Tibial nerve (tissue), 3 donors: ENCODE results near the gene C16orf96.

Experiments
- POLR2A ChIP-seq, 2 donors: fragments of 450-650 bp; IDR thresholded peaks; one replicate each; pipeline ENCODE4 v1.6.1; 2017; ENCODE audit warnings: antibody characterized with exemption in 2 of 2, mild to moderate bottlenecking in 2 of 2, moderate library complexity in 2 of 2
- TF ChIP-seq, protein P1 (sequence below), 5 experiments: fragments of 200-600 bp in 3 of 5; fragments of 450-650 bp in 2 of 5; sonication (generic) in 3 of 5; IDR thresholded peaks; one replicate each; pipeline ENCODE4 v1.5.1; 2016 to 2019; ENCODE audit warnings: antibody characterized with exemption in 5 of 5, mild to moderate bottlenecking in 3 of 5, moderate library complexity in 2 of 5

DNA sequence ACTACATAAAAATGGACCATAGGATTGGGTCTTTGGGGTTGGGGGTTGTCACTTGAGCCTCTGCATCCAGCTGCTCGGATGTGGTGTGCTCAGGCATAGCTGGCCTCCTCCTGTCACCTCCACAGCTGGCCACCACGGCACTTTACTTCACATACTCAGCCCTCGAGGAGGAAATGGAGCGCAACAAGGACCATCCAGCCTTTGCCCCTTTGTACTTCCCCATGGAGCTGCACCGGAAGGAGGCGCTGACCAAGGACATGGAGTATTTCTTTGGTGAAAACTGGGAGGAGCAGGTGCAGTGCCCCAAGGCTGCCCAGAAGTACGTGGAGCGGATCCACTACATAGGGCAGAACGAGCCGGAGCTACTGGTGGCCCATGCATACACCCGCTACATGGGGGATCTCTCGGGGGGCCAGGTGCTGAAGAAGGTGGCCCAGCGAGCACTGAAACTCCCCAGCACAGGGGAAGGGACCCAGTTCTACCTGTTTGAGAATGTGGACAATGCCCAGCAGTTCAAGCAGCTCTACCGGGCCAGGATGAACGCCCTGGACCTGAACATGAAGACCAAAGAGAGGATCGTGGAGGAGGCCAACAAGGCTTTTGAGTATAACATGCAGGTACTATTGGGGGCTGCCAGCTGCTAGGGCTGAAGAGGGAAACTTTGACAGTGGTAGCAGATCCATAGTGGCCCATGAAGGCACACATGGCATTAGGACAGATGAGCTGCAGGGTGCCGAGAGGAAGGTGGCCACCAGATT lies 48.4 kb upstream of the C16orf96 start:
- TF ChIP-seq, protein P1, sequence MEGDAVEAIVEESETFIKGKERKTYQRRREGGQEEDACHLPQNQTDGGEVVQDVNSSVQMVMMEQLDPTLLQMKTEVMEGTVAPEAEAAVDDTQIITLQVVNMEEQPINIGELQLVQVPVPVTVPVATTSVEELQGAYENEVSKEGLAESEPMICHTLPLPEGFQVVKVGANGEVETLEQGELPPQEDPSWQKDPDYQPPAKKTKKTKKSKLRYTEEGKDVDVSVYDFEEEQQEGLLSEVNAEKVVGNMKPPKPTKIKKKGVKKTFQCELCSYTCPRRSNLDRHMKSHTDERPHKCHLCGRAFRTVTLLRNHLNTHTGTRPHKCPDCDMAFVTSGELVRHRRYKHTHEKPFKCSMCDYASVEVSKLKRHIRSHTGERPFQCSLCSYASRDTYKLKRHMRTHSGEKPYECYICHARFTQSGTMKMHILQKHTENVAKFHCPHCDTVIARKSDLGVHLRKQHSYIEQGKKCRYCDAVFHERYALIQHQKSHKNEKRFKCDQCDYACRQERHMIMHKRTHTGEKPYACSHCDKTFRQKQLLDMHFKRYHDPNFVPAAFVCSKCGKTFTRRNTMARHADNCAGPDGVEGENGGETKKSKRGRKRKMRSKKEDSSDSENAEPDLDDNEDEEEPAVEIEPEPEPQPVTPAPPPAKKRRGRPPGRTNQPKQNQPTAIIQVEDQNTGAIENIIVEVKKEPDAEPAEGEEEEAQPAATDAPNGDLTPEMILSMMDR (IDR thresholded peaks at IDR 0.05), result no peak
- TF ChIP-seq POLR2A (IDR thresholded peaks at IDR 0.05), result no peak
